Loucy (cell line): ENCODE data around the gene ZFY.

Experiments used
- EZH2phosphoT487 ChIP-seq: fragments of 200-600 bp; IDR thresholded peaks from 2 replicates; pipeline ENCODE4 v1.6.1; 2018; ENCODE audit warnings: antibody characterized with exemption, mild to moderate bottlenecking, moderate library complexity, borderline replicate concordance
- TF ChIP-seq, protein P1 (sequence below): fragments of 200-600 bp; sonication (generic); conservative IDR thresholded peaks from 2 replicates; pipeline ENCODE4 v1.5.1; 2014; ENCODE audit warnings: mild to moderate bottlenecking, antibody characterized with exemption, low read length

DNA sequence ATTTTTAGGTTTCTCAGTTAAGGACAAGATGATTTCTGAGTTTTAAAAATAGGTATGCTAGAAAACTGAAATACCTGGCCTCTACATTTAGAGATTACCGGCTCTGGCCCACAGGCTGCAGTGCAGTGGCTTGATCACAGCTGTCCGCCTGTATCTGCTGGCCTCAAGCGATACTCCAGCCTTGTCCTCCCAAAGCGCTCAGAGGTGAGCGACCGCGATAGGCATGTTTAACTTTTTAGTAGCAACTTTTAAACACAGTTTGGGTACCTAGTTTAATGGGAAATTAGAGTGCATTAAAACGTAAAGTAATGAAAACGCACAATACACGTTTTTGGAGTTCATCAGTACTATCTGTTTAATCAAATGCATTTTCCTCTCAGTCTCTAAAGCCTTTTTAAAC lies 1.1 kb upstream of the ZFY start:
- TF ChIP-seq, protein P1, sequence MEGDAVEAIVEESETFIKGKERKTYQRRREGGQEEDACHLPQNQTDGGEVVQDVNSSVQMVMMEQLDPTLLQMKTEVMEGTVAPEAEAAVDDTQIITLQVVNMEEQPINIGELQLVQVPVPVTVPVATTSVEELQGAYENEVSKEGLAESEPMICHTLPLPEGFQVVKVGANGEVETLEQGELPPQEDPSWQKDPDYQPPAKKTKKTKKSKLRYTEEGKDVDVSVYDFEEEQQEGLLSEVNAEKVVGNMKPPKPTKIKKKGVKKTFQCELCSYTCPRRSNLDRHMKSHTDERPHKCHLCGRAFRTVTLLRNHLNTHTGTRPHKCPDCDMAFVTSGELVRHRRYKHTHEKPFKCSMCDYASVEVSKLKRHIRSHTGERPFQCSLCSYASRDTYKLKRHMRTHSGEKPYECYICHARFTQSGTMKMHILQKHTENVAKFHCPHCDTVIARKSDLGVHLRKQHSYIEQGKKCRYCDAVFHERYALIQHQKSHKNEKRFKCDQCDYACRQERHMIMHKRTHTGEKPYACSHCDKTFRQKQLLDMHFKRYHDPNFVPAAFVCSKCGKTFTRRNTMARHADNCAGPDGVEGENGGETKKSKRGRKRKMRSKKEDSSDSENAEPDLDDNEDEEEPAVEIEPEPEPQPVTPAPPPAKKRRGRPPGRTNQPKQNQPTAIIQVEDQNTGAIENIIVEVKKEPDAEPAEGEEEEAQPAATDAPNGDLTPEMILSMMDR: no peak
- no peak for TF ChIP-seq EZH2phosphoT487
